HG03565 (cell line): ENCODE results near the gene XYLT1.

Experiments
- ATAC-seq: cut with Tn5 transposase; IDR thresholded peaks from one replicate; pipeline ENCODE4 v1.9.1; 2021; ENCODE audit warnings: mild to moderate bottlenecking, moderate library complexity; ENCODE audit not compliant: unreplicated experiment

XYLT1 gene

DNA sequence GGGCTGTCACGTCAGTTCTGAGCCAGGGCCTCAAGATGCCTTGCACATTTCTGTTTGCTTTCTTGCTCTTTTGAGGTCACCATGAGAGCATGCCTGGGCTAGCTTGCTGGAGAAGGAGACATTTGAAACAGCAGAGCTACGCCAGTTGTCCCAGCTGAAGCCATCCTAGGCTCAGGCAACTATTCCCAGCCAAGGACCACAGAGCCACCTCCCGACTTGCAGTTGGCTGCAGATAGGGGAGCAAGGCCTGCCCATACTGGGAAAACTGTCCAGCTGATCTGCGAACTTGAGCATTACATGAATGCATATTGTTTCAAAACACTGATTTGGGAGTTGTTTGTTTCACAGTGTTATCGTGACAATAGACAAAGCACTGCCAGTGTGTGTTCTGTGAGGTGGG is 340.8 kb downstream of the XYLT1 start:
- no peak for ATAC-seq

GRCh38 chr16:17128791-17129190 is 342.0 kb downstream of the XYLT1 start:
- ATAC-seq, result no peak

GRCh38 chr16:17126156-17126555 is 344.6 kb downstream of the XYLT1 start:
- ATAC-seq, result no peak

- ATAC-seq, result no peak
Observed at GRCh38 chr16:17125671-17126070, 345.1 kb downstream of the XYLT1 start.

DNA sequence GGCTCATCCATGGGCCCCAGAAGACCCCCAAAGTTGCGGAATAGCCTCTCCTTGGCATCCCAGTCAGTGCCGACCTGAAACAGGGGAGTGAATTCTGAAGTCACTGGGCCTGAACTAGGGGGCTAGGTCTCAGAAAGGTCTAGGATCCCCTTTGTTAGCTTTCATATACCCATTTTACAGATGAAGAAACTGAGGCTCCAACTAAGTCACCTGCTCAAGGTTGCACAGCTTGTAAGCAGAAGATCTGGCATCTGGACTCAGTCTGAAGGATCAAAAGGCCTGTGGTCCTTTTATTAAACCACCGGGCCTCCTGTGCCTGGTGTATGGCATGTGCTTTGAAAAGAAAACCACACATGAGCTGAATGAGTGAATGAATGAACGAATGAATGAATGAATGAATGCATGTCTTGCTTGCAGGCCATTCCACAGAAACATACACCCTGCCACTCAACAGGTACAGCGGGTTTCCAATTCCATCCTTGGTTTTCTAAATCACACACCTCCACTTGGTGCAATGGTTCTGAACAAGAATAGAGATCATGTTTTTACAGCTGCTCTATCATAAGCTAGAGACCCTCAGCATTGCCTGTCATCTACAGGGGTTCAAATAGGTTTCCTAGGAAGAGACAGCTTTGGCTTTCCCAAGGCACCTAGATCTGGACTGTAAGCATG is 352.7 kb downstream of the XYLT1 start:
- ATAC-seq, result no peak

GRCh38 chr16:17116595-17117322 is 354.0 kb downstream of the XYLT1 start:
- no peak for ATAC-seq

DNA sequence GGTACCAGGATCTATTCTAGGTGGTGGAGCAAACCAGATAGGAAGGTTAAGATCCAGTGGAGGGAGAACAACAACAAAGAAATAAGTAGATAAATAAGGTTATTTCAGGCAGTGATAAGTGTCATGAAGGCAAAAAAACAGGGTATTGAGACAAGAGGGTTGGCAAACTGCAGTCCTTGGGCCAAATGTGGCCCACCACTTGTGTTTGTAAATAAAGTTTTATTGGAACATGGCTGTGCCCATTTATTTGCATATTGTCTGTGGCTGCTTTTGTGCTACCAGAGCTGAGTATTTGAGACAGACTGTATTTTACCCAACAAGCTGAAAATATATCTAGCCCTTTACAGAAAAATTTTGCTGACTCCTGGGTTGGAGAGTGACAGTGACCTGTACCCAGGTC is 361.3 kb downstream of the XYLT1 start:
- ATAC-seq, result no peak

- no peak for ATAC-seq
Observed at GRCh38 chr16:17108596-17108995, 362.2 kb downstream of the XYLT1 start.

DNA sequence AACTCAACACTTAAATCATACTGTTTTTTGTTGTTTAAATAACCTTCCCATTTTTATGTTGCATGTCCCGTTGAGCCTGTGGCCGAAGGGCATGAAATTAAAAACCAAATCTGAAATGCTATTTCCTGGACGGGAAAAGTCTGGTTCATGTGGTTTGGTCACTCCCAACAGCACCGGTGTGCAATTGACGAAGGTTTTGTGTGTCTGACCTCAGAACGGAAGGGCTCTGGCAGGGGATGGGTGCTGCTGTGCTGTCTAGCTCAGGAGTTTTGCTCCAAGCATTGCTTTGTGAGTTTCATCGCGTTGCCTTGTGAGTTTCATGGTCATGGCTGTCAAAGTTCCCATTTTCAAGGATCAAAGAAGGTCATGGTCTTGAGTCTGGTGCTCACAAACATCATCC is 363.3 kb downstream of the XYLT1 start:
- ATAC-seq, result no peak

- ATAC-seq, result no peak
Observed at GRCh38 chr16:17106243-17106791, 364.4 kb downstream of the XYLT1 start.

GRCh38 chr16:17105239-17105797 is 365.4 kb downstream of the XYLT1 start:
- no peak for ATAC-seq

DNA sequence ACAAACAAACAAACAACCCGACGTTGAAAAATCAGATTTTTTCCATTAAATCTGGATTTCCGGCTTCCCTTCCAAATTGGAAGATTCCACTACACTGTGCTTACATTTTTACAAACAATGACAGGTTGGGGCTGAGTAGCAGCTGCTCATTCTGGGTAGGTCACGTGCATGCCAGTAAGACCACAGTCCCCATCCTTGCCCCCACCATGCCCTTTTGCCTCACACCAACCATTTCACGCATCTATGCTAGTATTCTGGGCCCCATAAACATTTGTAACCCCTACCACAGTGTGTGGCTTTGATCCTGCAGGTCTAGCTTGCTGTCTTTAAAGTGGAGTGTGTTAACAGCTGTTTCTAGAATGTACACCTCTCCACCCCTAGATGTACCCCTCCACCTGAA is 366.1 kb downstream of the XYLT1 start:
- no peak for ATAC-seq

DNA sequence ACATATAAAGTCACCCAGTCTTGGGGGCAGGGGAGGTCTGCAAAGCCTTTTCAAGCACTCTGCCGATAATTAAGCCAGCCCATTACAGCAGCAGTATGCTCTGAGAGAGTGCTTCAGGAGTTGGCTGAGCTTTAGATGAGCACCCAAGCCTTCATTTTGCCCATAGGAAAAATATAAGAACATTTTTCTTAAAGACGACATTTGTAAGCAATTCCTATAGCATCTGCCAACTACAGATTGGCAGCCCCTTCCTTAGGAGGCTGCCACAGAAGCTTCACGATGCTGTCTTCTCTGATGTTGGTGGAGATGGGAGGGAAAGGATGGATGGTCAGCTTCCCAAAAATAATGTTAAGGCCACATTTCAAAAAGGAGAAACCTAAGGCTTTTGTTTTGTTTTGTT is 367.5 kb downstream of the XYLT1 start:
- ATAC-seq, result no peak

DNA sequence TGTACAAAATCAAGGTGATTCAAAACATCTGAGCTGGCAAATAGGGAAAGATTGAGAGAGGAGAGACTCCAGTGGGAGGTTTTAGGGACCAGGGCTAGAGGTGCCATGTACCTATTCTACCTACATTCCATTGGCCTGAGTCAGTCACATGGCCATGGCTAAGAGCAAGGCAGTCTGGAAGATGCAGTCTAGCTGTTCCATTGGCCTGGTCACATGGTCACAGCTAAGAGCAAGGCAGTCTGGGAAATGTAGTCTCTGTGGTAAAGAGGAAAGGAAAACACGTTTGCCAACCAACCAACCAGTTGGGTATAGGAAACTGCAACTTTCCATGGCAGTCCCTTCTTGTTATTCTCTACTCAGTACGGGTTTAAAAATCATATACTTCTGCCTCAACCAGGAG is 369.1 kb downstream of the XYLT1 start:
- ATAC-seq, result no peak

- ATAC-seq, result no peak
Observed at GRCh38 chr16:17098685-17099084, 372.1 kb downstream of the XYLT1 start.

DNA sequence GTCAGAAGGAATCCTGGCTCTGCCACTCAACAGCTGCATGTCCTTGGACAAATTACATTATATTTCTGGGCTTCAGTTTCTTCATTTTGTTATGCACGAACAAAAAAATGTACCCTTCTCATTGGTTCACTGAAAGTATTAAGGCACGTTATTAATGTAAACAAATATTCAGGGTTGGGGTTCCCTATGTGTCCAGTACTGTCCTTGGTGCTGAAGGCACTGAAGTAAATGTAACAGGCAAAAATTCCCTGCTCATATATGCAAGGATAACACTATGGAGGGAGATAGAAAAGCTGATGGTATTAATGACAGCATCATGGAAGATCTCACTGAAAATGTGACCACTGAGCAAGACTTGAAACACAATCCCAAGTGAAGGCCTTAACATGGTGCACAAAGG is 386.6 kb downstream of the XYLT1 start:
- no peak for ATAC-seq

- no peak for ATAC-seq
Observed at GRCh38 chr16:17083628-17084027, 387.1 kb downstream of the XYLT1 start.

GRCh38 chr16:17082095-17082882 is 388.5 kb downstream of the XYLT1 start:
- no peak for ATAC-seq

DNA sequence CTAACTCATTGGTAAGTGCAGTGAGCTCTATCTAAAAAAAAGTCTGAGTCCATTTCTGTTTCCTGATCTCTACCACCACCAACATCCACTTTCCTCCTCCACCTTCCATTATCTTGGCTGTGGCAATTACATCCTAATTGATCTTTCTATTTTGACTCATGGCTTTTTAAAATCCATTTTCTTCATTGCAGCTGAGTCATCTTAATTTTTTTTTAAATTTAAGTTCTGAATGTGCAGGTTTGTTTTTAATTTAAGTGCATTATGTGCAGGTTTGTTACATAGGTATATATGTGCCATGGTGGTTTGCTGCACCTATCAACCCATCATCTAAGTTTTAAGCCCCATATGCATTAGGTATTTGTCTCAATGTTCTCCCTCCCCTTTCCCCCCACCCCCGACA is 390.7 kb downstream of the XYLT1 start:
- no peak for ATAC-seq

GRCh38 chr16:17078931-17079631 is 391.7 kb downstream of the XYLT1 start:
- ATAC-seq, result no peak
